CD4-positive, CD25-positive, alpha-beta regulatory T cell (primary cell): Measurements from ENCODE around the gene LMO2. TPM values are rescaled to one million over a fixed set of nuclear protein-coding genes. Genes with fewer than 3 reads are reported as not detected.
"Not testable (repeated sequence)": the region's sequence is repeated elsewhere in the genome, so short reads cannot be mapped to it uniquely, and the experiment has no call there.

Experiments used
- ATAC-seq, 2 donors: fragments of 150-1000 bp; cut with Tn5 transposase; one replicate each; pipeline ENCODE4 v1.10.0; 2021; ENCODE audit warnings: low read depth in 2 of 2, moderate number of reproducible peaks in 2 of 2, moderate library complexity in 1 of 2
- DNase-seq, 3 donors: peaks; one replicate each; pipeline versions ENCODE4 v3.0.0 to v3.0.0-alpha.2; 2012 to 2022; ENCODE audit warnings: mixed read lengths in 1 of 3
- H3K27ac ChIP-seq: one replicate; pipeline ENCODE4 v1.7.0; 2013; ENCODE audit warnings: mild to moderate bottlenecking, low read length; ENCODE audit not compliant: insufficient read depth, poor library complexity, severe bottlenecking
- H3K27me3 ChIP-seq: one replicate; pipeline ENCODE4 v1.7.0; 2013; ENCODE audit warnings: low read length; ENCODE audit not compliant: control insufficient read depth, insufficient read depth
- H3K36me3 ChIP-seq: one replicate; pipeline ENCODE4 v1.7.0; 2013; ENCODE audit warnings: mild to moderate bottlenecking, low read length, moderate library complexity; ENCODE audit not compliant: control insufficient read depth, insufficient read depth
- H3K4me1 ChIP-seq: 2 replicates; pipeline ENCODE4 v1.7.0; 2013; ENCODE audit warnings: mild to moderate bottlenecking, low read length; ENCODE audit not compliant: insufficient read depth, control insufficient read depth, poor library complexity, severe bottlenecking
- H3K4me3 ChIP-seq: one replicate; pipeline ENCODE4 v1.7.0; 2013; ENCODE audit warnings: low read depth, mild to moderate bottlenecking, low read length, moderate library complexity
- H3K9me3 ChIP-seq, 2 experiments: 1 replicate in 1 of 2; 2 replicates in 1 of 2; pipeline ENCODE4 v1.7.0; 2013; ENCODE audit warnings: low read length in 2 of 2, mild to moderate bottlenecking in 1 of 2, moderate library complexity in 1 of 2; ENCODE audit not compliant: control insufficient read depth in 2 of 2
- H3K27ac Mint-ChIP-seq, 3 donors: one replicate each; pipeline ENCODE4 v1.8.0; 2020 to 2022; ENCODE audit warnings: mild to moderate bottlenecking in 3 of 3, mixed read lengths in 3 of 3, moderate library complexity in 2 of 3
- H3K27me3 Mint-ChIP-seq: one replicate; pipeline ENCODE4 v1.8.0; 2022; ENCODE audit warnings: mild to moderate bottlenecking, mixed read lengths
- H3K36me3 Mint-ChIP-seq: one replicate; pipeline ENCODE4 v1.8.0; 2020; ENCODE audit warnings: mixed read lengths
- H3K4me1 Mint-ChIP-seq, 4 donors: one replicate each; pipeline ENCODE4 v1.8.0; 2020 to 2022; ENCODE audit warnings: mixed read lengths in 4 of 4, mild to moderate bottlenecking in 1 of 4
- H3K4me3 Mint-ChIP-seq, 4 donors: one replicate each; pipeline ENCODE4 v1.8.0; 2020 to 2022; ENCODE audit warnings: mild to moderate bottlenecking in 4 of 4, mixed read lengths in 4 of 4, moderate library complexity in 3 of 4
- H3K9me3 Mint-ChIP-seq, 7 donors: one replicate each; pipeline ENCODE4 v1.8.0; 2020 to 2022; ENCODE audit warnings: mixed read lengths in 7 of 7, mild to moderate bottlenecking in 3 of 7, moderate library complexity in 2 of 7
- polyA plus RNA-seq, 4 donors: library from polyadenylated mRNA; unstranded; fragments of 300-500 nt; fragmentation: Illumina TruSeq; gene quantifications; one replicate each; pipeline ENCODE4 v1.2.3, GENCODE V29; 2021
- total RNA-seq: library from RNA; stranded (reverse); gene quantifications from one replicate; pipeline ENCODE4 v1.2.3, GENCODE V29; 2022

Gene LMO2
- total and polyA plus RNA-seq, 5 donors from 2014 or later: 0.13 to 1.9 TPM; not detected in 3

DNA sequence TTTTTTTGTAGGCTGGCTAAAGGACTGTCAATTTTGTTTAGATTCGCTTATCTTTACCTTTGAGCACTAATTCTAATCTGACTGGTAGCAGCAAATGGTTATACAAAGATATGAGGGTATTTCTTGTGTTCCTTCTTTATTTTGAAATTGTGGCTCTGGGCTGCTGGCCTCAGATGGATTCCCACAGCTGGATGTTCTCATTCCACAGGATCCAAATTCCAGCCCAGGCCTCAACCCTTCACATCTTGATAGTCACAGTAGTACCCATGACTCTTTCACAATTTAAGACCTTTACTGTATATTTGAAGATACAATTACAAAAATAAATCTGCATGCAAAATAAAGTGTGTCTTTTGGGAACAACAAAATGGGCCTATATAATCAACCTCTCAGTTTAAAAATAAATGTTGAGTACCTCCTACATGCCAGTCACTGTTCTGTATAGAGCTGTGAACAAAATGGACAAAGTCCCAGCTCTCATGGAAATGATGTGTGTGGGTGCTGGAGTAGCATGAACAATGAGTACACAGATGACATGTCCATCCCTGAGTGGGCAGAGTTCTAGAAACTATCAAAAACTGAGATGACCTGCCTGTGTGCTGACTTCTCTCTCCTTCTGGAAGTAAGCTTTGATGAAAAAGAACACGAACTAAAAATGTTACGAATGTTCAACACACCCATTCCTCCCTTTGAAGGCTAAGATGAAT is 65.9 kb downstream of the LMO2 start:
- Histone ChIP-seq H3K27me3 (peaks cover 27% of the 10 kb centered on the region), H3K4me3 (no peak overlapping the region), H3K27ac (no peak overlapping the region), H3K9me3 (no peaks in the 10 kb centered on the region), H3K36me3 (no peaks in the 10 kb centered on the region), H3K4me1 (peaks cover 7% of the 10 kb centered on the region)
- no peaks in the 10 kb centered on the region for H3K9me3 Mint-ChIP-seq
- no peaks in the 10 kb centered on the region for H3K36me3 Mint-ChIP-seq
- no peak overlapping the region for H3K27ac Mint-ChIP-seq
- H3K4me1 Mint-ChIP-seq: peaks cover 0 to 6% (median 5%) of the 10 kb centered on the region in 4 donors
- DNase-seq: no peak
- ATAC-seq: no peak
- H3K27me3 Mint-ChIP-seq: peaks cover 77% of the 10 kb centered on the region
- no peak overlapping the region for H3K4me3 Mint-ChIP-seq

DNA sequence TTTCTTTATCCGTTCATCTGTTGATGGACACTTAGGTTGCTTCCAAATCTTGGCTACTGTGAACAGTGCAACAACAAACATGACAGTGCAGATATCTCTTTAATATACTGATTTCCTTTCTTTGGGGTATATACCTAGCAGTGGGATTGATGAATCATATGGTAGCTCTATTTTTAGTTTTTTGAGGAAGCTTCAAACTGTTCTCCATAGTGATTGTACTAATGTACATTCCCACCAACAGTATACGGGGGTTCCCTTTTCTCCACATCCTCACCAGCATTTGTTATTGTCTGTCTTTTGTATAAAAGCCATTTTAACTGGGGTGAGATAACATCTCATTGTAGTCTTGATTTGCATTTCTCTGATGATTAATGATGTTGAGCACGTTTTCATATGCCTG is 68.9 kb downstream of the LMO2 start:
- H3K4me3 ChIP-seq, H3K36me3 Mint-ChIP-seq, H3K27ac ChIP-seq, H3K27ac Mint-ChIP-seq, H3K4me3 Mint-ChIP-seq, DNase-seq, H3K4me1 Mint-ChIP-seq, H3K9me3 ChIP-seq, H3K4me1 ChIP-seq, H3K9me3 Mint-ChIP-seq, ATAC-seq, H3K36me3 ChIP-seq: not testable (repeated sequence)
- H3K27me3 Mint-ChIP-seq: peaks cover 51% of the 10 kb centered on the region
- H3K27me3 ChIP-seq: peaks cover 13% of the 10 kb centered on the region

DNA sequence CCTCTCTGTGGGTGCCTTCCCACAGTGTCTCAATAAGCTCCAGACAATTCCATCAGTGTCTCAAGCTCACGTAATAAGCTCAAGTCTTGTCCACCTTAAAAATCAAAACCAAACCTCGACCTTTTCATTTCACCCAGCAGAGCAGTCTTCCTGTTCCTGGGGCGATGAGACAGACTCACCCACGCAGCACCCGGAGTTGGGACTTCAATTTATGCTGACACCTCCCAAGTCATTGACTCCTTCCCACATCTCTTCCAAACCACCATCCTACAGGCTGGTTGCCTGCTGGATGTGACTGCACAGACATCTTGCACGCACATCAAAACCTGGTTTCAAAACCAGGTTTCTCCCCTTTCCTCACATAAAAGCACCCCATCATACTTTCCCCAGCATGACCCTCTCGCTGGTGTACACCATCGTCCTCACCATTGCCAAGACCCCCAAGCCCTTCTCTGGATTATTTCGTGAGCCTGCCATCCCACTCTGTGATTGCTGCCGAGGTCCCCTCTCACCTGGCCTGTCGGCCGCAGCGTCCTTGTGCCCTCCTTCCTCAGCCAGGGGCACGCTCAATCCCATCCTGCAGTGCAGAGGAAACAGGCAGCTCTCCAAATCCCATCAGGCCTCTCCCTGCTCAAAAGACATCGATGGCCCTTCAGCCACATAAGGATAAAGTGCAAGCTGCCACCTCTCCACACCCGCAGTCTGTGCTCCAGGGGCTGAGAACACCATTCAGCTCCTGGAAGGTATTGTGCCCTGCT is 72.4 kb downstream of the LMO2 start:
- no peak for DNase-seq
- no peaks in the 10 kb centered on the region for H3K36me3 Mint-ChIP-seq
- H3K4me3 Mint-ChIP-seq: no peak overlapping the region
- no peaks in the 10 kb centered on the region for H3K4me1 Mint-ChIP-seq
- no peaks in the 10 kb centered on the region for H3K4me1 ChIP-seq
- H3K9me3 ChIP-seq: no peaks in the 10 kb centered on the region
- H3K27me3 ChIP-seq: peaks cover 3% of the 10 kb centered on the region
- peaks cover 21% of the 10 kb centered on the region for H3K27me3 Mint-ChIP-seq
- no peak overlapping the region for H3K27ac Mint-ChIP-seq
- no peaks in the 10 kb centered on the region for H3K36me3 ChIP-seq
- H3K9me3 Mint-ChIP-seq: no peaks in the 10 kb centered on the region
- no peak for ATAC-seq
- no peak overlapping the region for H3K4me3 ChIP-seq
- H3K27ac ChIP-seq: no peak overlapping the region

Other genes with a start within 250 kb of the LMO2 start
- not detected for gene C11orf91, start 191.2 kb downstream of the LMO2 start, total RNA-seq
- not detected for gene C11orf91, start 191.2 kb downstream of the LMO2 start, polyA plus RNA-seq
- gene CD59, start 155.7 kb downstream of the LMO2 start, total RNA-seq: 80.3 TPM
- 100 to 1,000 TPM; 180 to 388 (median 223) TPM for gene CD59, start 155.7 kb downstream of the LMO2 start, polyA plus RNA-seq
- 56.7 TPM for gene FBXO3, start 117.6 kb downstream of the LMO2 start, total RNA-seq
- 10 to 100 TPM; 48.6 to 57.5 (median 55.7) TPM for gene FBXO3, start 117.6 kb downstream of the LMO2 start, polyA plus RNA-seq
- 132 TPM for gene CAPRIN1, start 159.7 kb upstream of the LMO2 start, total RNA-seq
- gene CAPRIN1, start 159.7 kb upstream of the LMO2 start, polyA plus RNA-seq: 100 to 1,000 TPM in 2 of 4 donors, 10 to 100 TPM in 2; 83.4 to 111 (median 98.4) TPM
- gene NAT10, start 213.6 kb upstream of the LMO2 start, total RNA-seq: 48.8 TPM
- gene NAT10, start 213.6 kb upstream of the LMO2 start, polyA plus RNA-seq: 10 to 100 TPM; 24.8 to 42.2 (median 32.3) TPM